Bone marrow (tissue), 2 donors: ENCODE data around the gene HS6ST2.
"Not testable (repeated sequence)": the region's sequence is repeated elsewhere in the genome, so short reads cannot be mapped to it uniquely, and the experiment has no call there.

Source experiments
- DNase-seq, 2 donors: peaks; one replicate each; lab custom pipeline; 2025; lab: John Stamatoyannopoulos, UW

HS6ST2 gene

GRCh38 chrX:132958091-132958703 lies at the start of gene HS6ST2:
HS6ST2 (minus strand) TSS chrX:132958629.
- no peak for DNase-seq

DNA sequence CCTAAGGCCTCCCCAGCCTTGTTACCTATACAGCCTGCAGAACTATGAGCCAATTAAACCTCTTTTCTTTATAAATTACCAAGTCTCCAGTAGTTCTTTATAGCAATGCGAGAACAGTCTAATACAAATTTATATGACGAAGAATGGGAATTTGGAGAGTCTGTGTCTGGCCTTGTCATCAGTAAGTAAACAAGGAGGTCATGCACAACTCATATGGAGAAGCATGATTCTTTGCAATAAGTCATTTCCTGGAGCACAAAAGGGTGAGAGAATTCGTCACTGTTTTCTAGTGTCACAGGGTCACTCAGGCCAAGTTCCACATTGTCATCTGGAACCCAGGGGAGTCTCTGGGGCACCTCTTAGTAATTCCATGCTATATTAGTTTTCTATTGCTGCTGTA lies 49.0 kb upstream of the HS6ST2 start:
- no peak for DNase-seq

GRCh38 chrX:133005616-133006015 lies 47.2 kb upstream of the HS6ST2 start:
- DNase-seq, result no peak

DNA sequence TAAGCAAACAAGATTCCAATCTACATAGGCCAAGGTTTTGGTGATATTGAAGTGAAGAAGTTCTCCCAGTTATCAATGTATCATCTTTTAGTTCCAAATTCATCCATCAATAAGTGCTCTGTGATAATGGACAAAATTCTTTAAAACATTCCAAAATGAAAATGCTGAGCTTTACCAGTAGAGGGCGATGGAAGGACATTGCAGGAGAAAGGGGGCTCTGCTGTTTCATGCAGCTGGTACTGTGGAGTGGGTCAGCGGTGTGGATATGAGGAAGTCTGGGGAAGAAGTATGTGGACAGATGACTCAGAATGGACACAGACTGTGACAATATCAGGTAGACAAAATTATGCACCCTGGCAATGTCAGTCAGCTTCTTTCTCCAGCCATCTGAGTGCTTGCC lies 46.6 kb upstream of the HS6ST2 start:
- DNase-seq, result peak in 1 of 2 donors; percentile 0

DNA sequence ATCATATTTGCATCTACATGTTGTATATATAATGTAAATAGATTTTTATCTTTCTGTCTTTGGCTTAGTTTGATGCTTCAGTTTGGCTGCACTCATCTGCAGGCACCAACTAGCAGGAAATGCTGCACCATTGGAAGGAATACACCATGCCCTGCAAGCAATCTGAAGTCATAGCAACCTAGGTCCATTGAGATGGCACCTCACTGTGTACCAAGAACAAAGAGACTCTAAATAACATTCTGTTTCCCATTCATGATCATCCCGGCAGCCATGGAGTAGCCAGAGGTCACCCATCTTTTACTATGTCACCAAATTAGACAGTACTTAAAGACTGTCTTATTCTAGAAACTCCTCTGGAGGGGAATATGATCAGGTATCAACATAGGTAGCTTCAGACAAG lies 40.8 kb upstream of the HS6ST2 start:
- DNase-seq, result no peak

DNA sequence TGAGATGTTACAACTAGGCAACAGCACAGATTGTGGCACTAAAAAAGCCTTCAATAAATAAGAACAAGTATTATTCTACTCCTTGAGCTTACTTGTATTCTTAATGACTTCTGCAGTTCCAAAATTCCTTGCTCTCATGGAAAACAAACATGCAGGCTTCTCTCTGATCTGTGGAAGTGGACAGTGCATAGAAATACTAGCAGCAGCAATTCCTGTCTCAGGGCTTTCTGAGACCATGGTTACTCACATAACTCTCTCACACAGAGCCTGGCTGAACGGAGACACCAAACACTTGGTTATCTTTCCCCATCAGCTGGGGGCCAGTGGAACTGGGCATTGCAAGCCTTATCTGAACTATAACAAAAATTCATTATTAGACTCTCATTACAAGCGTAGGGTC lies 32.4 kb upstream of the HS6ST2 start:
- no peak for DNase-seq

GRCh38 chrX:132986556-132986955 lies 28.1 kb upstream of the HS6ST2 start:
- DNase-seq, result no peak

- no peak for DNase-seq
Measured at GRCh38 chrX:132984058-132984650, 25.7 kb upstream of the HS6ST2 start.

DNA sequence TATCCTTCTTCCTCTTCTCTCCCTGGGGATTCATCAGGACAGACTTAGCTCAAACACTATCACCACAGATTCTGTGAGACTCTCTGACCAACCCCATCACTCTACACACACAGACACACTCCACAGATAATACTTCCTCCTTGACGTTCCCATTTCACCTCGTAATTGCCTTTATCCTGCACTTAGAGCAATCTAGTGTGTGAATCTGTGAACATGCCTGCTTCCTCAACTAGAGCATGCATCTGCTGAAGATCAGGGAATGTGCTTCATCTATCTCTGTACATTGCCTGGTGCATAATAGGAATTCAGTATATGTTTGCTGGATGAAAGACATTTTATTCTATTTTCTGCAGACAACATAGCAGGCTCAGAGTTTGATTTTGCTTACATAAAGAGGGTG lies 25.1 kb upstream of the HS6ST2 start:
- DNase-seq, result no peak

DNA sequence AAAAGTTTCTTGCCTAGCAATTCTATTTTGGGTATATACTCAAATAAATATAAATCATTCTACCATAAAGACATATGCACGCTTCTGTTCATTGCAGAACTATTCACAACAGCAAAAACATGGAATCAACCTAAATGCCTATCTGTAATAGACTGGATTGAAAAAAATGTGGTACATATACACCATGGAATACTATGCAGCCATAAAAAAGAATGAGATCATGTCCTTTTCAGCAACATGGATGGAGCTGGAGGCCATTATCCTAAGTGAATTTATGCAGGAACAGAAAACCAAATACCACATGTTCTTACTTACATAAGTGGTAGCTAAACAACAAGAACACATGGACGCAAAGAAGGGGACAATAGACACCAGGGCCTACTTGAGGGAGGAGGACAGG lies 21.6 kb upstream of the HS6ST2 start:
- DNase-seq, result not testable (repeated sequence)

GRCh38 chrX:132968296-132968949 lies 10.0 kb upstream of the HS6ST2 start:
- no peak for DNase-seq

DNA sequence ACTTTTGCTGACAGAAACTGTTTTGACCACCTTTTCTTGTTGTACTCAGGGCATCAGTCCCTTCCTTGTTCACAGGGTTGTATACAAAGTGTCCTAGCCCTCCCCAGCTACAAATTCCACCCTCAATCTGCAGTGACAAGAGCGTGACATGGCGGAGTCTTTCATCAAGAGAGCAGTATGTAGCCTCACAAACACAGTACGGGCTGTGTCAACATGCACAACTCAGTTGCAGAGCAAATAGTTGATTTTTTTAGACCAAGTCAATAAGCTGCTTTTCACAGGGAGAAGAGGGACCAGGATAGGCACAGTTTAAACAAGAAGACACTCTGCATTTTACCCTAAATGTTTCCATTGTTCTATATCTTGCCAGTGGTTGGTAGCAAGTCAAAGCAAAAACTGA lies 8.6 kb upstream of the HS6ST2 start:
- no peak for DNase-seq

- no peak for DNase-seq
Measured at GRCh38 chrX:132965461-132965860, 7.0 kb upstream of the HS6ST2 start.

DNA sequence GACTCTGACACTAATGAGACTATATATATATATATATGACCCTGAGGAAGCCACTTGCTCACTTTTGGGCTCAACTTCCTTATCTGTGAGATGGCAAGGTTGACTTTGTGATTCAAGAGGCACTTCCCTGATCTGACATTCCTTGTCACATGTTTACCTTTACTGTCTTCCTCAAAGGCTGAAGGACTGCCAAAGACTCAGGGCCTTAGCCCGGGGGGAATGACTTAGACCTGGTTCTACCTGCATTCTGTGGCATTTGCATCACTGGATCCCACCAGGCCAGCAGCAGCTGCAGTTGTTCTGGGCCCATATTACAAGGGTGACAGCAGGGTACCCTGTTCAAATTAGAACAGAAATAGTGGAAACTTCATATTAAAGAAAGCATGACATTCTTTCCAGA lies 3.1 kb upstream of the HS6ST2 start:
- DNase-seq, result no peak

GRCh38 chrX:132957211-132958090 lies 978 bp downstream of the HS6ST2 start:
- DNase-seq, result no peak

GRCh38 chrX:132956421-132957210 lies 1.8 kb downstream of the HS6ST2 start:
- no peak for DNase-seq

DNA sequence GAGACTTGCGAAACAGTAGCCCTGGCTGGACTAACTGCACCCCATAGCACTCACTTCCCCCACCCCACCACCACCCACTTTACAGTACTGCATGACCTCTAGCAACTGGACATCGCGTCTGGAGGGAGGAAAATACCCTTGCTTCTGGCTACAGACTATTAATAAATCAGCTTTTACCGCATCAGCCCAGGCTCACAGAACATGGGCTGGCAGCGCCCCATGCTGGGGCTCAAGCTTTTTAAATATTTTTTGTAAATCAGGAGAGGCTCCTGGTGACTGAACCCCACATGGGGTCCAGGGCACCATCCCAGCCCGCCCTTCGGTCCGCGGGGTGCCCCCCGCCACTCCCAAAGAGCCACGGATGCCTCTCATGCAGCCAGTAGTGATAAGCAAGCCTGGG lies 2.7 kb downstream of the HS6ST2 start:
- no peak for DNase-seq

DNA sequence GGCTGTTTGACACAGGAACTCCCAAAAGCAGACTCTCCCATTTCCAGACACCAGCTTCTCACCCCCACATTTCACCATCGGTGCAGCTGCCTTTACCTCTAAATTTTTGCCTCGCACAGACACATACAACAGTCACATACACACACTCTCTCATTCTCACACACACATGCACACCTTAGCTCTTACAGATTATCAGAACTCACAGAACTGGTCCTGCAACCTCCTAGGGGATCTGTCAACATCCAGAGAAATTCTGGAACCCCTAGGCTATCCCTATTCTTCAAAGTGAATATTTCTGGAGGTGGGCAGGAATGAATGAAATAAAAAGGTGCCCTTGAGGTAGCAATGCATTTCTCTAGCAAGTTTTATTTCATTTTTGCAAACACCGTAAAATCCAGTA lies 4.1 kb downstream of the HS6ST2 start:
- no peak for DNase-seq

DNA sequence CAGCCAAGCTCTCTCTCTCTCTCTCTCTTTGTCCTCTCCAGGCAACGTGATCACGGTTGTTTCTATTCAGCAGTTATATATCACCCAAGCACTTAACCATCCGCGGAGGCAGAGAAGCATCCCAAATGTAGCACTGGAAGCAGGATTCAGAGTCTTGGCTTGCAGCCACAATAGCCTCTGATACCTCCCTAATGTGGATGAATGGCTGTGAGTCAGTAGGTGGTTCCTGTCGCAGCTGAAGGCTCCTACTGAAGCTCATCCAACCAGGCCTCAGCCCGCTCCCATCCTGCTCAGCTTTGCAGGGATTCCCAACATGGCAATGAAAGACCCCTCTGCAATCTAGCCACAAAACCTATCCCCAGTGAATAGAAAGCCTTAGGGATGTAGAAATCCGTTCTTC lies 5.1 kb downstream of the HS6ST2 start:
- DNase-seq, result no peak

DNA sequence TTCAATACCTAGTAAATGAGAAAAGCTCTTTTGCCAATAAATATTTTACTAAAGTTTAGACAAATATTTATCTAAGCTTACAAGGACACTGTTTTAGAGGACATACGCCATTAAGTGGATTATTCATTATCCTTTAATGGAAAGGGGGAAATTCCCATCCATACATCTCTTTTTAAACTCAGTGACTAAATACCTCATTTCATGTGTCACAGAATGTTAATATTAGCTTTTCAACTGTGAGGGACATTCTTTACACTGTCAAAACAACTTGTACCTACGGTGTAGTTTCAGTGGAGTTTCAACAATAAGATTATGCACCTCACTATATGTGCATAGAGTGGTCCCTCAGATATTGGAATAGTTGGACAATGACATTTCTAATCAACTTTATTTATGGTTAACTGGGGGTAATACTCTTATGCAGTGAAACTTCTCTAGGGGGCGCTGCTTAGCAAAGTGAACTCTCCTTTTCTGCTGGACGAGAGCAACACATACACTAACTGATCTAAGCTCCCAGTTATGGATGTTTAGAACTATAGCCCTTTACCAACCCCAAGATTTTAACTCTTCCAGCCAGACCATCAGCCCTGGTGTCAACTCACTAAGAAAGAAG lies 9.7 kb downstream of the HS6ST2 start:
- no peak for DNase-seq

GRCh38 chrX:132945055-132945599 lies 13.3 kb downstream of the HS6ST2 start:
- DNase-seq, result not testable (repeated sequence)
